Neural cell (in vitro differentiated cells): ENCODE data around the gene IQGAP1. TPM values are rescaled to one million over a fixed set of nuclear protein-coding genes. Genes with fewer than 3 reads are reported as not detected.

ENCODE experiments used
- H2AFZ ChIP-seq: fragments of 200-600, 300-800 bp; sonication (generic), shearing (Covaris generic); 2 replicates; pipeline ENCODE4 v1.6.0; 2014; ENCODE audit warnings: low read depth, mild to moderate bottlenecking, antibody characterized with exemption, low read length, moderate library complexity
- H3F3A ChIP-seq: fragments of 200-600 bp; shearing (Covaris generic); 2 replicates; pipeline ENCODE4 v1.6.1; 2016; ENCODE audit warnings: mild to moderate bottlenecking, moderate library complexity, mixed read lengths, antibody characterized with exemption, low read length; ENCODE audit not compliant: insufficient read depth, poor library complexity, severe bottlenecking
- H3K27ac ChIP-seq: fragments of 200-600, 300-800 bp; sonication (generic), shearing (Covaris generic); 2 replicates; pipeline ENCODE4 v1.5.1; 2014; ENCODE audit warnings: mild to moderate bottlenecking, low read length, moderate library complexity
- H3K27me3 ChIP-seq: fragments of 300-800, 200-600 bp; sonication (generic), shearing (Covaris generic); 2 replicates; pipeline ENCODE4 v1.6.0; 2014; ENCODE audit warnings: mild to moderate bottlenecking, low read depth, low read length, moderate library complexity; ENCODE audit not compliant: insufficient read depth
- H3K36me3 ChIP-seq: fragments of 300-800, 200-600 bp; sonication (generic), shearing (Covaris generic); 2 replicates; pipeline ENCODE4 v1.5.1; 2014; ENCODE audit warnings: mild to moderate bottlenecking, antibody characterized with exemption, low read length, moderate library complexity; ENCODE audit not compliant: insufficient read depth
- H3K4me2 ChIP-seq: fragments of 300-800, 200-600 bp; sonication (generic), shearing (Covaris generic); 2 replicates; pipeline ENCODE4 v1.6.0; 2014; ENCODE audit warnings: mild to moderate bottlenecking, low read length
- H3K4me3 ChIP-seq: fragments of 300-800, 200-600 bp; sonication (generic), shearing (Covaris generic); 2 replicates; pipeline ENCODE4 v1.5.1; 2014; ENCODE audit warnings: mild to moderate bottlenecking, low read length, moderate library complexity
- H3K79me2 ChIP-seq: fragments of 200-600 bp; shearing (Covaris generic); replicated peaks from 2 replicates; pipeline ENCODE4 v1.6.0; 2014; ENCODE audit warnings: mild to moderate bottlenecking, low read length, moderate library complexity; ENCODE audit not compliant: insufficient read depth
- H3K9ac ChIP-seq: fragments of 300-800, 200-600 bp; sonication (generic), shearing (Covaris generic); 2 replicates; pipeline ENCODE4 v1.6.1; 2016; ENCODE audit warnings: mild to moderate bottlenecking, low read length, mixed read lengths
- H3K9me2 ChIP-seq: fragments of 200-600 bp; shearing (Covaris generic); 2 replicates; pipeline ENCODE4 v1.6.1; 2016; ENCODE audit warnings: mild to moderate bottlenecking, low read length, mixed read lengths; ENCODE audit not compliant: insufficient read depth
- H3K9me3 ChIP-seq: fragments of 200-600, 300-800 bp; sonication (generic), shearing (Covaris generic); 2 replicates; pipeline ENCODE4 v1.6.1; 2016; ENCODE audit warnings: mild to moderate bottlenecking, mixed run types, low read length, moderate library complexity, mixed read lengths
- H4K20me1 ChIP-seq: fragments of 200-600 bp; shearing (Covaris generic); 2 replicates; pipeline ENCODE4 v1.6.1; 2016; ENCODE audit warnings: mild to moderate bottlenecking, mixed run types; ENCODE audit not compliant: insufficient read depth
- EP300 ChIP-seq: fragments of 450-650 bp; conservative IDR thresholded peaks from 2 replicates; pipeline ENCODE4 v1.6.1; 2014; ENCODE audit warnings: antibody characterized with exemption, mild to moderate bottlenecking, moderate library complexity; ENCODE audit not compliant: poor library complexity, severe bottlenecking
- EZH2 ChIP-seq: fragments of 200-600, 300-800 bp; shearing (Covaris generic), sonication (generic); IDR thresholded peaks from 2 replicates; pipeline ENCODE4 v1.6.1; 2014; ENCODE audit warnings: antibody characterized with exemption, low read length, borderline replicate concordance, mild to moderate bottlenecking; ENCODE audit not compliant: insufficient read depth, poor library complexity, severe bottlenecking
- MXI1 ChIP-seq: fragments of 450-650 bp; conservative IDR thresholded peaks from 2 replicates; pipeline ENCODE4 v1.6.1; 2014; ENCODE audit warnings: antibody characterized with exemption, mild to moderate bottlenecking; ENCODE audit not compliant: poor library complexity, severe bottlenecking
- POLR2AphosphoS5 ChIP-seq: IDR thresholded peaks from 2 replicates; pipeline ENCODE4 v1.6.1; 2012
- RAD21 ChIP-seq: fragments of 450-650 bp; conservative IDR thresholded peaks from 2 replicates; pipeline ENCODE4 v1.6.1; 2014; ENCODE audit warnings: antibody characterized with exemption, mild to moderate bottlenecking, moderate library complexity
- REST ChIP-seq: IDR thresholded peaks from 2 replicates; pipeline ENCODE4 v1.6.1; 2012; ENCODE audit warnings: borderline replicate concordance
- SMC3 ChIP-seq: fragments of 450-650 bp; conservative IDR thresholded peaks from 2 replicates; pipeline ENCODE4 v1.6.1; 2014; ENCODE audit warnings: antibody characterized with exemption, mild to moderate bottlenecking, moderate library complexity; ENCODE audit not compliant: poor library complexity
- TAF1 ChIP-seq: IDR thresholded peaks from 2 replicates; pipeline ENCODE4 v1.6.1; 2012; ENCODE audit warnings: low read depth
- polyA plus RNA-seq: library from polyadenylated mRNA; depleted of rRNA; stranded (reverse); fragments of >200 nt; gene quantifications from 2 replicates; pipeline ENCODE4 v1.2.3, GENCODE V29; 2014
- TF ChIP-seq, protein P1 (sequence below): fragments of 450-650 bp; IDR thresholded peaks from 2 replicates; pipeline ENCODE4 v1.5.1; 2014; ENCODE audit warnings: antibody characterized with exemption, mild to moderate bottlenecking, moderate library complexity; ENCODE audit not compliant: poor library complexity, severe bottlenecking

Gene IQGAP1
- polyA plus RNA-seq, 1 donor from 2014 or later: 16.6 TPM

- Histone ChIP-seq H3K27ac (no peak overlapping the region), H2AFZ (no peak overlapping the region), H3K9me3 (no peaks in the 10 kb centered on the region), H3K9ac (no peak overlapping the region), H4K20me1 (no peaks in the 10 kb centered on the region), H3K36me3 (no peaks in the 10 kb centered on the region), H3K4me2 (no peak overlapping the region), H3K27me3 (no peaks in the 10 kb centered on the region), H3K4me3 (no peak overlapping the region), H3K9me2 (no peaks in the 10 kb centered on the region), H3F3A (no peaks in the 10 kb centered on the region), H3K79me2 (no peaks in the 10 kb centered on the region)
- TF ChIP-seq TAF1: no peak
- TF ChIP-seq MXI1: no peak
- TF ChIP-seq POLR2AphosphoS5: no peak
- no peak for TF ChIP-seq REST
- no peak for TF ChIP-seq SMC3
- no peak for TF ChIP-seq EZH2
- no peak for TF ChIP-seq RAD21
- TF ChIP-seq, protein P1, sequence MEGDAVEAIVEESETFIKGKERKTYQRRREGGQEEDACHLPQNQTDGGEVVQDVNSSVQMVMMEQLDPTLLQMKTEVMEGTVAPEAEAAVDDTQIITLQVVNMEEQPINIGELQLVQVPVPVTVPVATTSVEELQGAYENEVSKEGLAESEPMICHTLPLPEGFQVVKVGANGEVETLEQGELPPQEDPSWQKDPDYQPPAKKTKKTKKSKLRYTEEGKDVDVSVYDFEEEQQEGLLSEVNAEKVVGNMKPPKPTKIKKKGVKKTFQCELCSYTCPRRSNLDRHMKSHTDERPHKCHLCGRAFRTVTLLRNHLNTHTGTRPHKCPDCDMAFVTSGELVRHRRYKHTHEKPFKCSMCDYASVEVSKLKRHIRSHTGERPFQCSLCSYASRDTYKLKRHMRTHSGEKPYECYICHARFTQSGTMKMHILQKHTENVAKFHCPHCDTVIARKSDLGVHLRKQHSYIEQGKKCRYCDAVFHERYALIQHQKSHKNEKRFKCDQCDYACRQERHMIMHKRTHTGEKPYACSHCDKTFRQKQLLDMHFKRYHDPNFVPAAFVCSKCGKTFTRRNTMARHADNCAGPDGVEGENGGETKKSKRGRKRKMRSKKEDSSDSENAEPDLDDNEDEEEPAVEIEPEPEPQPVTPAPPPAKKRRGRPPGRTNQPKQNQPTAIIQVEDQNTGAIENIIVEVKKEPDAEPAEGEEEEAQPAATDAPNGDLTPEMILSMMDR: no peak
- no peak for TF ChIP-seq EP300
Observed at GRCh38 chr15:90436952-90437351, 48.9 kb downstream of the IQGAP1 start.

DNA sequence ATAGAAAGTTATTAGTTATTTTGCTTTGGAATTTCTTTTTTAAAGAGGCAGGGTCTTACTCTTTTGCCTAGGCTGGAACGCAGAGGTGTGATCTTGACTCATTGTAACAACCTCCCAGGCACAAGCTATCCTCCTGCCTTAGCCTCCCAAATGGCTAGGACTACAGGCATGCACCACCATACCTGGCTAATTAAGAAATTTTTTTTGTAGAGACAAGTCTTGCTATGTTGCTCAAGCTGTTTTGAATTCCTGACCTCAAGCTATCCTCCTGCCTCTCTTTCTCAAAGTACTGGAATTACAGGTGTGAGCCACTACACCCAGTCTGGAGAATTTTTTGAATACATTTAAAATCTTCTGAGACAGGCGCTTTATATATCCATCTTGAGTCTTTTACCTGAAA is 49.5 kb downstream of the IQGAP1 start:
- Histone ChIP-seq H3K9me2 (no peaks in the 10 kb centered on the region), H3F3A (no peaks in the 10 kb centered on the region), H2AFZ (no peak overlapping the region), H3K4me2 (no peak overlapping the region), H3K9me3 (no peaks in the 10 kb centered on the region), H3K4me3 (no peak overlapping the region), H3K36me3 (no peaks in the 10 kb centered on the region), H3K27ac (no peak overlapping the region), H4K20me1 (no peaks in the 10 kb centered on the region), H3K27me3 (no peaks in the 10 kb centered on the region), H3K79me2 (no peaks in the 10 kb centered on the region), H3K9ac (no peak overlapping the region)
- no peak for TF ChIP-seq EP300
- TF ChIP-seq EZH2: no peak

- Histone ChIP-seq H3K27ac (no peak overlapping the region), H2AFZ (no peak overlapping the region), H4K20me1 (no peaks in the 10 kb centered on the region), H3K9me3 (no peaks in the 10 kb centered on the region), H3K4me3 (no peak overlapping the region), H3K27me3 (no peaks in the 10 kb centered on the region), H3K9ac (no peak overlapping the region), H3K9me2 (no peaks in the 10 kb centered on the region), H3K36me3 (no peaks in the 10 kb centered on the region), H3F3A (no peaks in the 10 kb centered on the region), H3K79me2 (no peaks in the 10 kb centered on the region), H3K4me2 (no peak overlapping the region)
- no peak for TF ChIP-seq TAF1
- TF ChIP-seq POLR2AphosphoS5: no peak
- TF ChIP-seq EZH2: no peak
- no peak for TF ChIP-seq SMC3
- no peak for TF ChIP-seq REST
- TF ChIP-seq, protein P1: no peak
- TF ChIP-seq MXI1: no peak
- no peak for TF ChIP-seq EP300
- TF ChIP-seq RAD21: no peak
Observed at GRCh38 chr15:90439946-90440345, 51.9 kb downstream of the IQGAP1 start.
